ENCODE results near the gene HTR1D. TPM values are rescaled to one million over a fixed set of nuclear protein-coding genes. Genes with fewer than 3 reads are reported as not detected.
A peak's percentile ranks its signal among the peaks of the same experiment; 100 is the strongest.

HTR1D gene, protein sequence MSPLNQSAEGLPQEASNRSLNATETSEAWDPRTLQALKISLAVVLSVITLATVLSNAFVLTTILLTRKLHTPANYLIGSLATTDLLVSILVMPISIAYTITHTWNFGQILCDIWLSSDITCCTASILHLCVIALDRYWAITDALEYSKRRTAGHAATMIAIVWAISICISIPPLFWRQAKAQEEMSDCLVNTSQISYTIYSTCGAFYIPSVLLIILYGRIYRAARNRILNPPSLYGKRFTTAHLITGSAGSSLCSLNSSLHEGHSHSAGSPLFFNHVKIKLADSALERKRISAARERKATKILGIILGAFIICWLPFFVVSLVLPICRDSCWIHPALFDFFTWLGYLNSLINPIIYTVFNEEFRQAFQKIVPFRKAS
- total RNA-seq (2021), result 3.1 and 3.3 TPM in 2 replicates
- long read RNA-seq, partial matches to known transcripts, result 0 of 5 reads
- long read RNA-seq, other reads (novel, unspliced or antisense), result 3 of 5 reads

DNA sequence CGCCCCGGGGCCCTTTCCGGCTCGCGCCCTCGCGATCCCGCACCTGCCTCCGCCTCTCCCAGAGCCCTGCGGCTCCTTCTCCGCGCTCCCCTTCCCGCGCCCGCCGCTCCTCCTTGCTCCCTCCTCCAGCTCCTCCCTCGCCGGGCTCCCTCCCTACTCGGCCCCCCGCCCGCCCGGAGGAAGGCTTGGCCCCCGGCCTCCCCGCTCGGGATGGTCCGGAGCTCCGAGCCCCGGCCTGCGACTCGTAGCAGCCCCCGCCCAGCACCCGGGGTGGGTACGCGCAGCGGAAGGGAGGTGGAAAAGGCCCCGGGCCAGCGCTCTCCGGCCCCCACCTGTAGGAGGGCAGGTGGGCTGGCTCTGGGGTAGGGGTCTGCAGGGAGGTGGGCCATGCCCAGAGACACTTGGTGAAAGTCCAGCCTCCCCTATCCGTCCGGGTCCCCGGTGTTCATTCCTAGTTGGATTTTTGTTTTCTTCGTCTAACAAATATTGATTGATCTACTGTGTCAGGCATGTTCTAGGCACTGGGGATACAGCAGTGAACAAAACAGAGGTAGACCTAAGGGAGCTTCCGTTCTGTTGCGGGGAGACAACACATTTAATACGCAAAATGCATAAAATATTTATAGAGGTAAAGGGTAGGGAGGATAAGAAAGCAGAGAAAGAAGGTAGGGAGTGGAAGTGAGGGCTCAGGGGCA is at the start of gene HTR1D:
Gene HTR1D (minus strand): TSS at position 82 of the 695 bp plus-strand sequence. CDS start 23,283 bp downstream, outside the sequence.
- H3K9ac ChIP-seq (ENCODE audit: extremely low read depth, insufficient read length, low read length), result no peak within 1 kb of the TSS

More for the DNA sequence above, at the start of gene HTR1D:
- Histone ChIP-seq H3K56ac (ENCODE audit: insufficient read length, low read depth, low read length) (no peak within 1 kb of the TSS), H3K79me2 (ENCODE audit: insufficient read depth, low read length) (no peaks in the 10 kb centered on the region), H4K20me1 (ENCODE audit: control insufficient read depth, insufficient read depth, insufficient read length) (no peaks in the 10 kb centered on the region), H2AK5ac (ENCODE audit: insufficient read length, low read length) (no peak within 1 kb of the TSS), H3K79me1 (ENCODE audit: insufficient read depth, low read depth, low read length, poor library complexity, severe bottlenecking) (no peaks in the 10 kb centered on the region), H2BK5ac (ENCODE audit: insufficient read length, low read length) (no peak within 1 kb of the TSS), H2AFZ (ENCODE audit: low read length) (no peak within 1 kb of the TSS), H2BK20ac (ENCODE audit: low read depth, low read length, poor library complexity, severe bottlenecking) (no peak within 1 kb of the TSS), H3K4me1 (ENCODE audit: insufficient read depth, low read length) (no peaks in the 10 kb centered on the region), H3T11ph (ENCODE audit: low read length) (no peak within 1 kb of the TSS), H2BK120ac (ENCODE audit: low read depth, low read length, poor library complexity, severe bottlenecking) (no peak within 1 kb of the TSS), H2BK15ac (ENCODE audit: low read depth, low read length) (no peak within 1 kb of the TSS), H3K9me3 (ENCODE audit: control insufficient read depth, low read depth, low read length) (no peaks in the 10 kb centered on the region), H2BK12ac (ENCODE audit: insufficient read length, low read depth, low read length) (no peak within 1 kb of the TSS), H3K27me3 (ENCODE audit: insufficient read depth, low read length) (no peaks in the 10 kb centered on the region), H4K8ac (replicated peaks; ENCODE audit: insufficient read length, low read depth, low read length) (no peak within 1 kb of the TSS), H4K91ac (ENCODE audit: insufficient read length, low read depth, low read length) (no peak within 1 kb of the TSS), H3K4ac (ENCODE audit: low read depth, low read length) (no peak within 1 kb of the TSS), H4K5ac (ENCODE audit: insufficient read length, low read depth, low read length) (no peak within 1 kb of the TSS), H3K27ac (ENCODE audit: insufficient read length, low read depth, low read length) (no peak within 1 kb of the TSS), H3K14ac (ENCODE audit: insufficient read depth, low read length) (0 out of 2 replicates have a peak within 1 kb of the TSS, but pooled peaks have one; percentile 40), H3K4me2 (ENCODE audit: insufficient read depth, insufficient read length, low read length) (peak within 1 kb of the TSS; percentile 58), H3K23ac (ENCODE audit: insufficient read length, low read depth, low read length) (no peak within 1 kb of the TSS), H3K18ac (ENCODE audit: insufficient read length, low read depth, low read length) (no peak within 1 kb of the TSS), H3K23me2 (ENCODE audit: insufficient read length, low read depth, low read length, poor library complexity, severe bottlenecking) (peaks cover 5% of the 10 kb centered on the region)
- Mint-ChIP-seq H3K27me3 (ENCODE audit: low read depth) (peaks cover 46% of the 10 kb centered on the region), H3K4me1 (peaks cover 16 to 27% of the 10 kb centered on the region in 2 experiments), H3K4me3 (peak within 1 kb of the TSS; percentile 81 to 87), H3K36me3 (ENCODE audit: insufficient read depth in 1 of 3, low read depth in 3 of 3) (no peaks in the 10 kb centered on the region), H3K9me3 (no peaks in the 10 kb centered on the region), H3K27ac (no peak within 1 kb of the TSS; a peak in 1 of 7 replicates)
- peak; percentile 70 for DNase-seq
- TF ChIP-seq, protein P1, sequence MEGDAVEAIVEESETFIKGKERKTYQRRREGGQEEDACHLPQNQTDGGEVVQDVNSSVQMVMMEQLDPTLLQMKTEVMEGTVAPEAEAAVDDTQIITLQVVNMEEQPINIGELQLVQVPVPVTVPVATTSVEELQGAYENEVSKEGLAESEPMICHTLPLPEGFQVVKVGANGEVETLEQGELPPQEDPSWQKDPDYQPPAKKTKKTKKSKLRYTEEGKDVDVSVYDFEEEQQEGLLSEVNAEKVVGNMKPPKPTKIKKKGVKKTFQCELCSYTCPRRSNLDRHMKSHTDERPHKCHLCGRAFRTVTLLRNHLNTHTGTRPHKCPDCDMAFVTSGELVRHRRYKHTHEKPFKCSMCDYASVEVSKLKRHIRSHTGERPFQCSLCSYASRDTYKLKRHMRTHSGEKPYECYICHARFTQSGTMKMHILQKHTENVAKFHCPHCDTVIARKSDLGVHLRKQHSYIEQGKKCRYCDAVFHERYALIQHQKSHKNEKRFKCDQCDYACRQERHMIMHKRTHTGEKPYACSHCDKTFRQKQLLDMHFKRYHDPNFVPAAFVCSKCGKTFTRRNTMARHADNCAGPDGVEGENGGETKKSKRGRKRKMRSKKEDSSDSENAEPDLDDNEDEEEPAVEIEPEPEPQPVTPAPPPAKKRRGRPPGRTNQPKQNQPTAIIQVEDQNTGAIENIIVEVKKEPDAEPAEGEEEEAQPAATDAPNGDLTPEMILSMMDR (conservative IDR thresholded peaks at IDR 0.05), result no peak
- WGBS (ENCODE audit: extremely low coverage, insufficient read length, low lambda C conversion rate), result no CpG with 5 or more reads among the region's 45 CpGs

Measured in H9 (cell line).